GM12878 (cell line): ENCODE data around the gene NPHP1. TPM values are rescaled to one million over a fixed set of nuclear protein-coding genes. Genes with fewer than 3 reads are reported as not detected.

ENCODE experiments used
- ATAC-seq: fragments of 200-7000 bp; cut with Tn5 transposase; 3 replicates; pipeline ENCODE4 v1.9.1; 2020; ENCODE audit warnings: mild to moderate bottlenecking, moderate library complexity
- BruUV-seq: library from RNA; stranded (reverse); fragments of 400-500 nt; replicated peaks from 2 replicates; lab custom pipeline; 2021; lab: Mats Ljungman, UMichigan
- CTCF ChIA-PET: fragments of 300-600 bp; sonication (Branson Sonifier 250); formaldehyde crosslinking; extraction: SDS; loops from one replicate; lab custom pipeline; 2021; ENCODE audit warnings: inconsistent platforms; lab: Yijun Ruan, JAX
- POLR2A ChIA-PET: fragments of 350-600 bp; formaldehyde crosslinking; extraction: SDS; loops from one replicate; lab custom pipeline; 2021; ENCODE audit warnings: inconsistent platforms; lab: Charles Lee
- RAD21 ChIA-PET: fragments of 300-600 bp; sonication (Branson Sonifier 250); formaldehyde crosslinking; loops from one replicate; lab custom pipeline; 2023; ENCODE audit warnings: antibody characterized with exemption; ENCODE audit not compliant: unreplicated experiment; lab: Charles Lee
- SMC1A ChIA-PET: fragments of 300-600 bp; sonication (Branson Sonifier 250); formaldehyde crosslinking; loops from one replicate; lab custom pipeline; 2023; ENCODE audit not compliant: unreplicated experiment, uncharacterized antibody; lab: Charles Lee
- DNase-seq: peaks from one replicate; pipeline ENCODE4 v3.0.0-alpha.2; 2011; ENCODE audit warnings: low read depth, low spot score
- FAIRE-seq: peaks from 3 replicates; lab custom pipeline; 2011; peaks lifted over from hg19 to GRCh38; lab: Jason Lieb, UNC
- H2AFZ ChIP-seq: 2 replicates; pipeline ENCODE4 v1.6.0; 2011; ENCODE audit warnings: low read depth, low read length, control low read depth; ENCODE audit not compliant: control insufficient read depth
- H3K27ac ChIP-seq: 2 replicates; pipeline ENCODE4 v1.5.1; 2011; ENCODE audit warnings: control low read depth; ENCODE audit not compliant: control insufficient read depth, insufficient read depth
- H3K27me3 ChIP-seq, 2 experiments: replicated peaks in 1 of 2; 2 replicates each; pipeline versions ENCODE4 v1.6.0 to v1.6.1; 2011; ENCODE audit warnings: low read length in 1 of 2; ENCODE audit not compliant: control insufficient read depth in 2 of 2, insufficient read depth in 2 of 2
- H3K36me3 ChIP-seq, 2 experiments: 2 replicates each; pipeline ENCODE4 v1.5.1; 2011; ENCODE audit warnings: low read length in 1 of 2; ENCODE audit not compliant: control insufficient read depth in 2 of 2, insufficient read depth in 2 of 2
- H3K4me1 ChIP-seq: 2 replicates; pipeline ENCODE4 v1.6.1; 2011; ENCODE audit warnings: mild to moderate bottlenecking, low read length, moderate library complexity, mixed read lengths; ENCODE audit not compliant: control insufficient read depth, insufficient read depth
- H3K4me2 ChIP-seq: 2 replicates; pipeline ENCODE4 v1.6.0; 2011; ENCODE audit warnings: control low read depth; ENCODE audit not compliant: control insufficient read depth, insufficient read depth
- H3K4me3 ChIP-seq: fragments of 200-600 bp; sonication (generic); 2 replicates; pipeline ENCODE4 v1.5.1; 2016
- H3K79me2 ChIP-seq: 2 replicates; pipeline ENCODE4 v1.6.0; 2011; ENCODE audit warnings: low read length; ENCODE audit not compliant: control insufficient read depth, insufficient read depth
- H3K9ac ChIP-seq: 2 replicates; pipeline ENCODE4 v1.8.0; 2011; ENCODE audit warnings: low read length, control low read depth, mixed read lengths; ENCODE audit not compliant: control insufficient read depth, insufficient read depth
- H3K9me3 ChIP-seq: replicated peaks from 3 replicates; pipeline ENCODE4 v1.5.1; 2011; ENCODE audit warnings: mild to moderate bottlenecking, low read length; ENCODE audit not compliant: control insufficient read depth, insufficient read depth
- H4K20me1 ChIP-seq: 2 replicates; pipeline ENCODE4 v1.6.0; 2011; ENCODE audit not compliant: control insufficient read depth, insufficient read depth
- BACH1 ChIP-seq: fragments of 450-650 bp; IDR thresholded peaks from 2 replicates; pipeline ENCODE4 v1.6.1; 2017; ENCODE audit warnings: mild to moderate bottlenecking, borderline replicate concordance
- EZH2 ChIP-seq: IDR thresholded peaks from 2 replicates; pipeline ENCODE4 v1.6.1; 2012; ENCODE audit warnings: low read depth, mild to moderate bottlenecking, control low read depth, inconsistent platforms, low read length, borderline replicate concordance; ENCODE audit not compliant: control insufficient read depth
- FOXM1 ChIP-seq: IDR thresholded peaks from 2 replicates; pipeline ENCODE4 v1.6.1; 2012; ENCODE audit warnings: low read depth, mild to moderate bottlenecking, inconsistent platforms, low read length, moderate library complexity
- HDAC2 ChIP-seq: fragments of 200-600 bp; sonication (generic); IDR thresholded peaks from 2 replicates; pipeline ENCODE4 v1.6.1; 2017
- NFIC ChIP-seq: IDR thresholded peaks from 2 replicates; pipeline ENCODE4 v1.6.1; 2012; ENCODE audit warnings: low read depth, mild to moderate bottlenecking, inconsistent platforms, low read length, moderate library complexity
- NFYA ChIP-seq: IDR thresholded peaks from 2 replicates; pipeline ENCODE4 v1.6.1; 2011; ENCODE audit warnings: low read depth, mild to moderate bottlenecking, low read length, improper control_type of control experiment, borderline replicate concordance
- NR2C2 ChIP-seq: IDR thresholded peaks from 2 replicates; pipeline ENCODE4 v1.6.1; 2011; ENCODE audit warnings: borderline replicate concordance, low read depth; ENCODE audit not compliant: control insufficient read depth, insufficient read length
- NR2F1 ChIP-seq: fragments of 450-650 bp; conservative IDR thresholded peaks from 2 replicates; pipeline ENCODE4 v1.6.1; 2017; ENCODE audit warnings: mild to moderate bottlenecking
- PAX5 ChIP-seq: IDR thresholded peaks from 2 replicates; pipeline ENCODE4 v1.6.1; 2011; ENCODE audit warnings: low read depth, low read length, borderline replicate concordance
- RBBP5 ChIP-seq: fragments of 200-600 bp; sonication (generic); conservative IDR thresholded peaks from 2 replicates; pipeline ENCODE4 v1.6.1; 2016
- TAF1 ChIP-seq: IDR thresholded peaks from 2 replicates; pipeline ENCODE4 v1.6.1; 2011; ENCODE audit warnings: mild to moderate bottlenecking, low read depth, low read length, borderline replicate concordance
- YBX1 ChIP-seq: fragments of 450-650 bp; IDR thresholded peaks from 2 replicates; pipeline ENCODE4 v1.6.1; 2016; ENCODE audit warnings: antibody characterized with exemption
- WGBS: methylation state at CpG from one replicate; pipeline ENCODE4 v1.1.6; 2016; ENCODE audit warnings: low lambda C conversion rate; ENCODE audit not compliant: insufficient replicate concordance, insufficient coverage; ENCODE audit errors: missing lambda C conversion rate; 5-methylcytosine and 5-hydroxymethylcytosine counted together
- in situ Hi-C: fragments of 300-500 bp; cut with MboI; formaldehyde crosslinking; loops from 9 replicates; pipeline ENCODE4 v1.14.3; 2018; ENCODE audit warnings: mixed read lengths
- intact Hi-C: fragments of 100-400 bp; cut with micrococcal nuclease; formaldehyde crosslinking; loops from one replicate; pipeline ENCODE4 v1.14.2; 2022; ENCODE audit not compliant: unreplicated experiment
- polyA plus RNA-seq, 11 experiments: library from polyadenylated mRNA; depleted of rRNA in 4 of 11; unstranded in 6 of 11; stranded (reverse) in 5 of 11; fragments of >200 nt; fragmentation: Nextera tagmentation in 4 of 11; fragmentation: Illumina TruSeq in 1 of 11; extraction: Ambion mirVana in 4 of 11; extraction: Trizol in 1 of 11; gene quantifications; 1 replicate in 1 of 11; 2 replicates in 10 of 11; pipeline versions ENCODE4 v1.2.1 to v1.2.3, GENCODE V29; 2011 to 2016; ENCODE audit warnings: inconsistent platforms in 2 of 11, missing spikeins in 2 of 11, low read depth in 1 of 11
- total RNA-seq, 4 experiments: library from RNA; depleted of rRNA in 3 of 4; stranded (reverse); fragments of >200 nt in 3 of 4; fragmentation: Illumina TruSeq in 1 of 4; extraction: Trizol in 1 of 4; gene quantifications; 2 replicates each; pipeline versions ENCODE4 v1.2.1 to v1.2.3, GENCODE V29; 2013 to 2021
- TF ChIP-seq, protein P1 (sequence below): fragments of 450-650 bp; IDR thresholded peaks from 2 replicates; pipeline ENCODE4 v1.6.1; 2016; ENCODE audit warnings: mild to moderate bottlenecking

Gene NPHP1
- total and polyA plus RNA-seq, 10 of the 15 experiments (the other 5 are each of a cell fraction or from before 2014, with no cell fraction given): 0.23 to 3.5 (median 1.2) TPM

DNA sequence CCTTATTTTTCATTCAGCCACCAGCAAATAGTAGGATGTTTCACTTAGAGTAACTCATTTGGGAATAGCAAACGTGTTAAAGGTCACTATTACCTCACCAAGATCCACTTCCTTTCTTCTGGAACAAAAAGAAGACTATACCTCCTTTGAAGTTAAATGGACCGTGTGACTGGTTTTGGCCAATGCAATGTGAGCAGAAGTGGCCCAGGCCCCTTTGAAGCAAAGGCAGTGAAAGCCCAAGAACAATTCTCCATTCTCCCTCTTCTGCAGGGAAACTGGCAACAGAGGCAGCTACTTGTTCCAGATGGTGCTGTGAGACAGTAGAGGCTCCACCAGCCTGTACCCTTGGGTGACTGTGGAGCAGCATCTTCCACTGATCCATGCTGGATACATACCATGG, 77.9 kb downstream of the NPHP1 start:
- CTCF ChIA-PET: no interaction called here
- Histone ChIP-seq H3K4me3 (no peak overlapping the region), H3K27me3 (0 out of 4 replicates have a peak, but pooled peaks cover 0 to 3% of the 10 kb centered on the region in 2 experiments), H3K4me2 (no peak overlapping the region), H3K4me1 (no peaks in the 10 kb centered on the region), H3K36me3 (no peaks in the 10 kb centered on the region), H2AFZ (no peak overlapping the region), H3K79me2 (no peaks in the 10 kb centered on the region), H4K20me1 (no peaks in the 10 kb centered on the region), H3K9me3 (no peaks in the 10 kb centered on the region), H3K9ac (no peak overlapping the region), H3K27ac (no peak overlapping the region)
- 2% methylated on average over 2 of the region's 2 CpGs for WGBS
- RAD21 ChIA-PET: no interaction called here
- intact Hi-C loops: no loop called here
- no peak for DNase-seq
- no TSS peak for BruUV-seq
- SMC1A ChIA-PET: no interaction called here
- ATAC-seq: no peak
- POLR2A ChIA-PET: no interaction called here
- no peak for FAIRE-seq
- in situ Hi-C loops: no loop called here
- TF ChIP-seq, protein P1, sequence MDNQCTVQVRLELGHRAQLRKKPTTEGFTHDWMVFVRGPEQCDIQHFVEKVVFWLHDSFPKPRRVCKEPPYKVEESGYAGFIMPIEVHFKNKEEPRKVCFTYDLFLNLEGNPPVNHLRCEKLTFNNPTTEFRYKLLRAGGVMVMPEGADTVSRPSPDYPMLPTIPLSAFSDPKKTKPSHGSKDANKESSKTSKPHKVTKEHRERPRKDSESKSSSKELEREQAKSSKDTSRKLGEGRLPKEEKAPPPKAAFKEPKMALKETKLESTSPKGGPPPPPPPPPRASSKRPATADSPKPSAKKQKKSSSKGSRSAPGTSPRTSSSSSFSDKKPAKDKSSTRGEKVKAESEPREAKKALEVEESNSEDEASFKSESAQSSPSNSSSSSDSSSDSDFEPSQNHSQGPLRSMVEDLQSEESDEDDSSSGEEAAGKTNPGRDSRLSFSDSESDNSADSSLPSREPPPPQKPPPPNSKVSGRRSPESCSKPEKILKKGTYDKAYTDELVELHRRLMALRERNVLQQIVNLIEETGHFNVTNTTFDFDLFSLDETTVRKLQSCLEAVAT: no peak
- TF ChIP-seq EZH2: no peak
- no peak for TF ChIP-seq HDAC2
- no peak for TF ChIP-seq YBX1
- TF ChIP-seq NFYA: no peak
- no peak for TF ChIP-seq PAX5
- TF ChIP-seq TAF1: no peak
- no peak for TF ChIP-seq NFIC
- TF ChIP-seq FOXM1: no peak
- no peak for TF ChIP-seq NR2C2
- TF ChIP-seq BACH1: no peak
- TF ChIP-seq RBBP5: no peak
- TF ChIP-seq NR2F1: no peak
